Measurements from ENCODE around the gene ZCCHC4.

ZCCHC4 gene

GRCh38 chr4:25358515-25359275 is 46.1 kb downstream of the ZCCHC4 start:
- TF ChIP-seq CREB1 (IDR thresholded peaks at IDR 0.05; ENCODE audit: low read depth) (no peak), USF1 (IDR thresholded peaks at IDR 0.05) (peak; percentile 62), TCF12 (IDR thresholded peaks at IDR 0.05; ENCODE audit: low read depth) (peak; percentile 97), ZBTB7A (IDR thresholded peaks at IDR 0.05; ENCODE audit: low read depth) (no peak), REST (IDR thresholded peaks at IDR 0.05; ENCODE audit: low read depth) (no peak), FOXM1 (IDR thresholded peaks at IDR 0.05; ENCODE audit: borderline replicate concordance, low read depth) (0 out of 2 replicates have a peak, but pooled peaks have one; percentile 31), NFIC (IDR thresholded peaks at IDR 0.05) (peak; percentile 93), EP300 (IDR thresholded peaks at IDR 0.05; ENCODE audit: borderline replicate concordance) (peak; percentile 74; the same call in 1 of the 2 replicates), YY1 (IDR thresholded peaks at IDR 0.05; ENCODE audit: low read depth) (peak; percentile 75), TEAD4 (IDR thresholded peaks at IDR 0.05) (0 out of 2 replicates have a peak, but pooled peaks have one; percentile 19), MAX (IDR thresholded peaks at IDR 0.05) (peak; percentile 94), CEBPB (IDR thresholded peaks at IDR 0.05) (peak; percentile 83), EGR1 (IDR thresholded peaks at IDR 0.05) (no peak), TAF1 (IDR thresholded peaks at IDR 0.05; ENCODE audit: low read depth) (no peak)

- TF ChIP-seq NFIC (IDR thresholded peaks at IDR 0.05) (no peak), YY1 (IDR thresholded peaks at IDR 0.05; ENCODE audit: low read depth) (no peak), CREB1 (IDR thresholded peaks at IDR 0.05; ENCODE audit: low read depth) (no peak), EGR1 (IDR thresholded peaks at IDR 0.05) (no peak), EP300 (IDR thresholded peaks at IDR 0.05; ENCODE audit: borderline replicate concordance) (no peak), CEBPB (IDR thresholded peaks at IDR 0.05) (no peak), ZBTB7A (IDR thresholded peaks at IDR 0.05; ENCODE audit: low read depth) (no peak), TEAD4 (IDR thresholded peaks at IDR 0.05) (no peak), USF1 (IDR thresholded peaks at IDR 0.05) (no peak), TCF12 (IDR thresholded peaks at IDR 0.05; ENCODE audit: low read depth) (no peak), FOXM1 (IDR thresholded peaks at IDR 0.05; ENCODE audit: borderline replicate concordance, low read depth) (no peak), REST (IDR thresholded peaks at IDR 0.05; ENCODE audit: low read depth) (no peak), RAD21 (IDR thresholded peaks at IDR 0.05; ENCODE audit: low read depth) (no peak), TAF1 (IDR thresholded peaks at IDR 0.05; ENCODE audit: low read depth) (no peak), MAX (IDR thresholded peaks at IDR 0.05) (no peak)
These were observed 48.7 kb downstream of the ZCCHC4 start for GRCh38 chr4:25361253-25361652.

- TF ChIP-seq RAD21 (IDR thresholded peaks at IDR 0.05; ENCODE audit: low read depth) (peak; percentile 72), YY1 (IDR thresholded peaks at IDR 0.05; ENCODE audit: low read depth) (no peak), MAX (IDR thresholded peaks at IDR 0.05) (no peak), CREB1 (IDR thresholded peaks at IDR 0.05; ENCODE audit: low read depth) (no peak)
These were observed 54.5 kb downstream of the ZCCHC4 start for GRCh38 chr4:25367004-25367621.

GRCh38 chr4:25367877-25368276 is 55.3 kb downstream of the ZCCHC4 start:
- TF ChIP-seq YY1 (IDR thresholded peaks at IDR 0.05; ENCODE audit: low read depth) (no peak), USF1 (IDR thresholded peaks at IDR 0.05) (no peak), EP300 (IDR thresholded peaks at IDR 0.05; ENCODE audit: borderline replicate concordance) (no peak), CEBPB (IDR thresholded peaks at IDR 0.05) (no peak), FOXM1 (IDR thresholded peaks at IDR 0.05; ENCODE audit: borderline replicate concordance, low read depth) (no peak), CREB1 (IDR thresholded peaks at IDR 0.05; ENCODE audit: low read depth) (no peak), RAD21 (IDR thresholded peaks at IDR 0.05; ENCODE audit: low read depth) (no peak), TAF1 (IDR thresholded peaks at IDR 0.05; ENCODE audit: low read depth) (no peak), TCF12 (IDR thresholded peaks at IDR 0.05; ENCODE audit: low read depth) (no peak), NFIC (IDR thresholded peaks at IDR 0.05) (no peak), ZBTB7A (IDR thresholded peaks at IDR 0.05; ENCODE audit: low read depth) (no peak), TEAD4 (IDR thresholded peaks at IDR 0.05) (no peak), EGR1 (IDR thresholded peaks at IDR 0.05) (no peak), REST (IDR thresholded peaks at IDR 0.05; ENCODE audit: low read depth) (no peak), MAX (IDR thresholded peaks at IDR 0.05) (no peak)
